ENCODE data around the gene SCMH1.

GRCh38 chr1:41038110-41038509, 204.0 kb downstream of the SCMH1 start:
- TF ChIP-seq, protein P1, sequence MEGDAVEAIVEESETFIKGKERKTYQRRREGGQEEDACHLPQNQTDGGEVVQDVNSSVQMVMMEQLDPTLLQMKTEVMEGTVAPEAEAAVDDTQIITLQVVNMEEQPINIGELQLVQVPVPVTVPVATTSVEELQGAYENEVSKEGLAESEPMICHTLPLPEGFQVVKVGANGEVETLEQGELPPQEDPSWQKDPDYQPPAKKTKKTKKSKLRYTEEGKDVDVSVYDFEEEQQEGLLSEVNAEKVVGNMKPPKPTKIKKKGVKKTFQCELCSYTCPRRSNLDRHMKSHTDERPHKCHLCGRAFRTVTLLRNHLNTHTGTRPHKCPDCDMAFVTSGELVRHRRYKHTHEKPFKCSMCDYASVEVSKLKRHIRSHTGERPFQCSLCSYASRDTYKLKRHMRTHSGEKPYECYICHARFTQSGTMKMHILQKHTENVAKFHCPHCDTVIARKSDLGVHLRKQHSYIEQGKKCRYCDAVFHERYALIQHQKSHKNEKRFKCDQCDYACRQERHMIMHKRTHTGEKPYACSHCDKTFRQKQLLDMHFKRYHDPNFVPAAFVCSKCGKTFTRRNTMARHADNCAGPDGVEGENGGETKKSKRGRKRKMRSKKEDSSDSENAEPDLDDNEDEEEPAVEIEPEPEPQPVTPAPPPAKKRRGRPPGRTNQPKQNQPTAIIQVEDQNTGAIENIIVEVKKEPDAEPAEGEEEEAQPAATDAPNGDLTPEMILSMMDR (IDR thresholded peaks at IDR 0.05): no peak
- TF ChIP-seq POLR2AphosphoS5 (IDR thresholded peaks at IDR 0.05) (no peak), POLR2A (IDR thresholded peaks at IDR 0.05) (no peak)
